ENCODE measurements around the gene ANO3. TPM values are rescaled to one million over a fixed set of nuclear protein-coding genes. Genes with fewer than 3 reads are reported as not detected.

Gene ANO3
- total and polyA plus RNA-seq, 4 donors = 0.02 to 0.63 (median 0.16) TPM

- DNase-seq = no peak
Measured at GRCh38 chr11:26677566-26677965, 345.6 kb downstream of the ANO3 start.

GRCh38 chr11:26687351-26687750 is 355.4 kb downstream of the ANO3 start:
- no peaks in the 10 kb centered on the region for H3K9me3 ChIP-seq (ENCODE audit: control insufficient read depth in 4 of 4, insufficient read depth in 3 of 4, low read length in 3 of 4)
- no peak overlapping the region for H3K27ac ChIP-seq (ENCODE audit: low read depth in 1 of 2, low read length in 1 of 2)
- no peak for TF ChIP-seq CTCF (IDR thresholded peaks at IDR 0.05; ENCODE audit: control extremely low read depth, extremely low read depth)
- WGBS, 2 donors = 83 to 91% methylated on average over 1 of the region's 1 CpG
- H3K27me3 ChIP-seq (ENCODE audit: control insufficient read depth in 3 of 3, insufficient read depth in 3 of 3, low read length in 2 of 3) = no peaks in the 10 kb centered on the region
- no peak overlapping the region for H3K4me3 ChIP-seq
- H3K36me3 ChIP-seq (ENCODE audit: control insufficient read depth in 4 of 4, insufficient read depth in 4 of 4, low read length in 4 of 4) = no peaks in the 10 kb centered on the region
- no peak overlapping the region for H3K9ac ChIP-seq (ENCODE audit: insufficient read depth in 1 of 2, low read length in 2 of 2)
- H3K4me1 ChIP-seq (ENCODE audit: control insufficient read depth in 5 of 5, insufficient read depth in 5 of 5, low read length in 5 of 5) = no peaks in the 10 kb centered on the region
- no peak for DNase-seq
- no peak for ATAC-seq (ENCODE audit: insufficient read depth, low FRiP score)

More at GRCh38 chr11:26677566-26677965, 345.6 kb downstream of the ANO3 start:
- H3K9ac ChIP-seq (ENCODE audit: insufficient read depth in 1 of 2, low read length in 2 of 2) = no peak overlapping the region
- no peaks in the 10 kb centered on the region for H3K4me1 ChIP-seq (ENCODE audit: control insufficient read depth in 5 of 5, insufficient read depth in 5 of 5, low read length in 5 of 5)
- no peak for ATAC-seq (ENCODE audit: insufficient read depth, low FRiP score)
- no peak for TF ChIP-seq CTCF (IDR thresholded peaks at IDR 0.05; ENCODE audit: control extremely low read depth, extremely low read depth)
- H3K27ac ChIP-seq (ENCODE audit: low read depth in 1 of 2, low read length in 1 of 2) = no peak overlapping the region
- H3K27me3 ChIP-seq (ENCODE audit: control insufficient read depth in 3 of 3, insufficient read depth in 3 of 3, low read length in 2 of 3) = no peaks in the 10 kb centered on the region
- H3K9me3 ChIP-seq (ENCODE audit: control insufficient read depth in 4 of 4, insufficient read depth in 3 of 4, low read length in 3 of 4) = no peaks in the 10 kb centered on the region
- H3K36me3 ChIP-seq (ENCODE audit: control insufficient read depth in 4 of 4, insufficient read depth in 4 of 4, low read length in 4 of 4) = no peaks in the 10 kb centered on the region
- H3K4me3 ChIP-seq = no peak overlapping the region

DNA sequence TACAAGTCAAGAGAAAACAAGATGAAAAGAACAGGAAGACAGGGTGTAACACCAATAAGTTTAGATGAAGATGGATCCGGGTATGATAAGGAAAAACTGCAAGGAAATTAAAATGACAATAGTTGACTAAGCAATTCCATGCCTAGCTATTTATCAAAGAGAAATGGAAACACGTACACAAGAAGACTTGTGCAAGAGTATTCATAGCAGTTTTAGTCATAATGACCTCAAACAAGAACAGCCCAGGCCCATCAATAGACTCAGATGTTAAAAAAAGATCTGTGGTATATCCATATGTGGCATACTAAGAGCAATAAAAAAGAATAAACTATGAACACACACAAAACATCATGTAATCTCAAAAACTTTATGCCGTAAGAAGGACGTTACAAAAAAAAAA is 356.8 kb downstream of the ANO3 start:
- ATAC-seq (ENCODE audit: insufficient read depth, low FRiP score) = no peak
- TF ChIP-seq CTCF (IDR thresholded peaks at IDR 0.05; ENCODE audit: control extremely low read depth, extremely low read depth) = no peak
- DNase-seq = no peak
- Histone ChIP-seq H3K36me3 (ENCODE audit: control insufficient read depth in 4 of 4, insufficient read depth in 4 of 4, low read length in 4 of 4) (no peaks in the 10 kb centered on the region), H3K27ac (ENCODE audit: low read depth in 1 of 2, low read length in 1 of 2) (no peak overlapping the region), H3K4me1 (ENCODE audit: control insufficient read depth in 5 of 5, insufficient read depth in 5 of 5, low read length in 5 of 5) (no peaks in the 10 kb centered on the region), H3K27me3 (ENCODE audit: control insufficient read depth in 3 of 3, insufficient read depth in 3 of 3, low read length in 2 of 3) (no peaks in the 10 kb centered on the region), H3K4me3 (no peak overlapping the region), H3K9ac (ENCODE audit: insufficient read depth in 1 of 2, low read length in 2 of 2) (no peak overlapping the region), H3K9me3 (ENCODE audit: control insufficient read depth in 4 of 4, insufficient read depth in 3 of 4, low read length in 3 of 4) (no peaks in the 10 kb centered on the region)
- WGBS, 2 donors = 75 to 91% methylated on average over 4 of the region's 4 CpGs

- Histone ChIP-seq H3K4me3 (no peak overlapping the region), H3K9ac (ENCODE audit: insufficient read depth in 1 of 2, low read length in 2 of 2) (no peak overlapping the region), H3K4me1 (ENCODE audit: control insufficient read depth in 5 of 5, insufficient read depth in 5 of 5, low read length in 5 of 5) (peaks cover 0 to 5% (median 0%) of the 10 kb centered on the region in 5 donors), H3K9me3 (ENCODE audit: control insufficient read depth in 4 of 4, insufficient read depth in 3 of 4, low read length in 3 of 4) (no peaks in the 10 kb centered on the region), H3K27ac (ENCODE audit: low read depth in 1 of 2, low read length in 1 of 2) (no peak overlapping the region), H3K27me3 (ENCODE audit: control insufficient read depth in 3 of 3, insufficient read depth in 3 of 3, low read length in 2 of 3) (no peaks in the 10 kb centered on the region), H3K36me3 (ENCODE audit: control insufficient read depth in 4 of 4, insufficient read depth in 4 of 4, low read length in 4 of 4) (no peaks in the 10 kb centered on the region)
- ATAC-seq (ENCODE audit: insufficient read depth, low FRiP score) (no peak), DNase-seq (no peak)
- no peak for TF ChIP-seq CTCF (IDR thresholded peaks at IDR 0.05; ENCODE audit: control extremely low read depth, extremely low read depth)
- WGBS, 2 donors = 74 to 79% methylated on average over 3 of the region's 3 CpGs
Measured at GRCh38 chr11:26696330-26696729, 364.4 kb downstream of the ANO3 start.

Measured in lung (tissue), 12 donors.